IMR-90 (cell line): ENCODE results near the gene ORAI1. TPM values are rescaled to one million over a fixed set of nuclear protein-coding genes. Genes with fewer than 3 reads are reported as not detected.

ENCODE experiments used
- ATAC-seq: fragments of 200-7000 bp; cut with Tn5 transposase; 2 replicates; pipeline ENCODE4 v1.9.1; 2020; ENCODE audit warnings: low read depth, mild to moderate bottlenecking, moderate library complexity
- BruUV-seq: library from RNA; stranded (reverse); fragments of 400-500 nt; replicated peaks from 2 replicates; lab custom pipeline; 2021; lab: Mats Ljungman, UMichigan
- CTCF ChIA-PET: fragments of 300-600 bp; formaldehyde crosslinking; extraction: SDS; loops from one replicate; lab custom pipeline; 2021; ENCODE audit warnings: antibody characterized with exemption; lab: Yijun Ruan, JAX
- POLR2A ChIA-PET: fragments of 300-600 bp; sonication (Branson Sonifier 250); formaldehyde crosslinking; loops from one replicate; lab custom pipeline; 2022; ENCODE audit warnings: antibody characterized with exemption; ENCODE audit not compliant: unreplicated experiment; lab: Charles Lee
- DNase-seq: peaks from one replicate; pipeline ENCODE4 v3.0.0; 2013
- H2AFZ ChIP-seq: replicated peaks from 2 replicates; pipeline ENCODE3; 2013; ENCODE audit warnings: low read length, mild to moderate bottlenecking; ENCODE audit not compliant: poor library complexity
- H2AK5ac ChIP-seq: 2 replicates; pipeline ENCODE4 v1.6.1; 2013; ENCODE audit warnings: low read depth, low read length, inconsistent platforms
- H2AK9ac ChIP-seq: replicated peaks from 2 replicates; pipeline ENCODE3; 2013; ENCODE audit warnings: mild to moderate bottlenecking, low read depth, low read length, moderate library complexity; ENCODE audit not compliant: poor library complexity
- H2BK120ac ChIP-seq: 2 replicates; pipeline ENCODE4 v1.6.1; 2013; ENCODE audit warnings: low read depth, low read length, inconsistent platforms
- H2BK15ac ChIP-seq: 3 replicates; pipeline ENCODE4 v1.6.1; 2013; ENCODE audit warnings: low read depth, low read length, inconsistent platforms
- H2BK20ac ChIP-seq: 2 replicates; pipeline ENCODE4 v1.6.1; 2013; ENCODE audit warnings: low read depth, mild to moderate bottlenecking, inconsistent platforms, low read length, moderate library complexity
- H2BK5ac ChIP-seq: 2 replicates; pipeline ENCODE4 v1.6.1; 2013; ENCODE audit warnings: mild to moderate bottlenecking, low read depth, low read length, inconsistent platforms; ENCODE audit not compliant: poor library complexity, severe bottlenecking
- H3K14ac ChIP-seq: replicated peaks from 2 replicates; pipeline ENCODE4 v1.6.1; 2013; ENCODE audit warnings: low read depth, low read length, inconsistent platforms
- H3K18ac ChIP-seq: 2 replicates; pipeline ENCODE4 v1.6.1; 2013; ENCODE audit warnings: low read depth, low read length, control low read depth
- H3K23ac ChIP-seq: 2 replicates; pipeline ENCODE4 v1.6.1; 2013; ENCODE audit warnings: low read depth, low read length, inconsistent platforms
- H3K27ac ChIP-seq: 2 replicates; pipeline ENCODE4 v1.5.1; 2013; ENCODE audit warnings: mild to moderate bottlenecking, control low read depth, low read length; ENCODE audit not compliant: insufficient read depth
- H3K27me3 ChIP-seq: 2 replicates; pipeline ENCODE4 v1.6.1; 2013; ENCODE audit warnings: low read length; ENCODE audit not compliant: control insufficient read depth, insufficient read depth
- H3K36me3 ChIP-seq: 2 replicates; pipeline ENCODE4 v1.6.1; 2013; ENCODE audit warnings: low read length, mixed read lengths; ENCODE audit not compliant: control insufficient read depth, insufficient read depth
- H3K4ac ChIP-seq: 2 replicates; pipeline ENCODE4 v1.6.1; 2013; ENCODE audit warnings: low read depth, low read length, inconsistent platforms
- H3K4me1 ChIP-seq: 2 replicates; pipeline ENCODE4 v1.6.1; 2013; ENCODE audit warnings: low read length, mixed read lengths; ENCODE audit not compliant: control insufficient read depth, insufficient read depth
- H3K4me2 ChIP-seq: 2 replicates; pipeline ENCODE4 v1.6.1; 2013; ENCODE audit warnings: low read depth, mild to moderate bottlenecking, control low read depth, low read length, moderate library complexity
- H3K4me3 ChIP-seq: 2 replicates; pipeline ENCODE4 v1.5.1; 2013; ENCODE audit warnings: low read depth, mild to moderate bottlenecking, control low read depth, low read length, moderate library complexity; ENCODE audit not compliant: insufficient read depth
- H3K56ac ChIP-seq: 2 replicates; pipeline ENCODE4 v1.6.1; 2013; ENCODE audit warnings: low read length, inconsistent platforms; ENCODE audit not compliant: insufficient read depth; ENCODE audit errors: extremely low read depth
- H3K79me1 ChIP-seq, 2 experiments: 2 replicates each; pipeline ENCODE4 v1.6.1; 2013; ENCODE audit warnings: low read length in 2 of 2, inconsistent platforms in 1 of 2, low read depth in 1 of 2
- H3K9ac ChIP-seq: 2 replicates; pipeline ENCODE4 v1.6.1; 2013; ENCODE audit warnings: low read depth, low read length, control low read depth
- H3K9me1 ChIP-seq: 2 replicates; pipeline ENCODE4 v1.6.1; 2013; ENCODE audit warnings: low read length, inconsistent platforms; ENCODE audit not compliant: insufficient read depth
- H3K9me3 ChIP-seq: 2 replicates; pipeline ENCODE4 v1.6.1; 2013; ENCODE audit warnings: low read length; ENCODE audit not compliant: control insufficient read depth, insufficient read depth
- H4K20me1 ChIP-seq: 2 replicates; pipeline ENCODE4 v1.6.1; 2013; ENCODE audit warnings: low read length, inconsistent platforms; ENCODE audit not compliant: insufficient read depth
- H4K5ac ChIP-seq: 2 replicates; pipeline ENCODE4 v1.6.1; 2013; ENCODE audit warnings: mild to moderate bottlenecking, low read depth, low read length, control low read depth
- H4K8ac ChIP-seq, 2 experiments: 2 replicates each; pipeline ENCODE4 v1.6.1; 2013; ENCODE audit warnings: low read depth in 2 of 2, low read length in 2 of 2, control low read depth in 1 of 2, inconsistent platforms in 1 of 2
- H4K91ac ChIP-seq: 2 replicates; pipeline ENCODE4 v1.6.1; 2013; ENCODE audit warnings: low read depth, low read length, inconsistent platforms; ENCODE audit not compliant: insufficient read depth
- BHLHE40 ChIP-seq: fragments of 150-350 bp; IDR thresholded peaks from 2 replicates; pipeline ENCODE4 v1.6.1; 2016; ENCODE audit warnings: mild to moderate bottlenecking, low read depth, low read length
- CHD1 ChIP-seq: IDR thresholded peaks from 2 replicates; pipeline ENCODE4 v1.6.1; 2012; ENCODE audit warnings: low read depth, low read length, improper control_type of control experiment
- WGBS, 2 experiments: methylation state at CpG; one replicate each; pipeline versions ENCODE4 v1.1.5 to v1.1.7; 2013; ENCODE audit warnings: missing lambda C conversion rate in 2 of 2; ENCODE audit not compliant: insufficient read length in 1 of 2; ENCODE audit errors: extremely low coverage in 2 of 2; 5-methylcytosine and 5-hydroxymethylcytosine counted together
- dilution Hi-C: fragments of 300-500 bp; cut with HindIII; formaldehyde crosslinking; loops from one replicate; pipeline ENCODE4 v1.14.3; 2018; ENCODE audit warnings: low sequenced_read_pairs; ENCODE audit not compliant: unreplicated experiment
- in situ Hi-C: fragments of 300-500 bp; cut with MboI; formaldehyde crosslinking; loops from 3 replicates; pipeline ENCODE4 v1.14.3; 2019; ENCODE audit warnings: low sequenced_read_pairs, inconsistent platforms, mixed read lengths
- intact Hi-C: fragments of 100-400 bp; cut with micrococcal nuclease; formaldehyde crosslinking; loops from 2 replicates; pipeline ENCODE4 v1.10.0; 2022
- polyA plus RNA-seq, 3 experiments: library from polyadenylated mRNA; depleted of rRNA; stranded (reverse); fragments of >200 nt; gene quantifications; 2 replicates each; pipeline ENCODE4 v1.2.3, GENCODE V29; 2012; ENCODE audit warnings: low replicate concordance in 1 of 3
- total RNA-seq: library from RNA; depleted of rRNA; stranded (reverse); fragments of >200 nt; gene quantifications from 2 replicates; pipeline ENCODE4 v1.2.3, GENCODE V29; 2012

Gene ORAI1
- total and polyA plus RNA-seq, 2 of the 4 experiments (the other 2 are of a cell fraction) = 3.9 to 22.7 TPM

DNA sequence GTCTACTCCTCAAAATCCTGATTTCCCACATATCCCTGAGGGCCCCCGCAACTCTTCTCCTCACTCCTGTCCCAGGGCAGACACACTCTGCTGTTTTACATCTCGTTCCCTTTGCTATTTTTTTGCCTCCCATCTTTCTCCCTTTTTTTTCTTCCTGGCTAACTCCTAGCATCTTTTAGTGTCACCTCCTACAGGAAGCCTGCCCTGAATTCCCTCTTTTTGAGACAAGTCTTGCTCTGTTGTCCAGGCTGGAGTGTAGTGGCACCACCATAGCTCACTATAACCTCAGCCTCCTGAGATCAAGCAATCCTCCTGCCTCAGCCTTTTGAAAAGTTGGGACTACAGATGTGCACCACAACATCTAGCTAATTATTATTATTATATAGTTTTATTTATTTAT lies 29.8 kb downstream of the ORAI1 start:
- dilution Hi-C loops (no loop called here), in situ Hi-C loops (no loop called here), intact Hi-C loops (no loop called here)
- Histone ChIP-seq H4K5ac (no peak overlapping the region), H3K18ac (no peak overlapping the region), H3K56ac (no peak overlapping the region), H2BK20ac (no peak overlapping the region), H2AK5ac (no peak overlapping the region), H3K27me3 (no peaks in the 10 kb centered on the region), H3K4me2 (no peak overlapping the region), H2AFZ (no peak overlapping the region), H2BK120ac (no peak overlapping the region), H3K4ac (no peak overlapping the region), H3K14ac (no peak overlapping the region), H3K9me1 (no peaks in the 10 kb centered on the region), H4K20me1 (no peaks in the 10 kb centered on the region), H3K4me3 (no peak overlapping the region), H3K4me1 (no peaks in the 10 kb centered on the region; the same call in 1 of the 2 replicates), H3K9me3 (no peaks in the 10 kb centered on the region), H2AK9ac (no peak overlapping the region), H3K36me3 (no peaks in the 10 kb centered on the region), H3K79me1 (no peaks in the 10 kb centered on the region), H3K9ac (no peak overlapping the region), H2BK5ac (no peak overlapping the region), H2BK15ac (no peak overlapping the region), H4K91ac (no peak overlapping the region), H4K8ac (no peak overlapping the region), H3K23ac (no peak overlapping the region), H3K27ac (no peak overlapping the region)
- 92% methylated on average over 2 of the region's 2 CpGs; no CpG with 5 or more reads in 1 of the 2 experiments for WGBS, 2 experiments
- ChIA-PET POLR2A (no interaction called here), CTCF (no interaction called here)
- ATAC-seq = no peak
- no peak for DNase-seq
- no peak for TF ChIP-seq CHD1
- no peak for TF ChIP-seq BHLHE40
- BruUV-seq = no TSS peak
